ENCODE results near the gene PAK6.

GRCh38 chr15:40287505-40287904, 48.6 kb downstream of the PAK6 start:
- TF ChIP-seq CTCF (IDR thresholded peaks at IDR 0.05) (no peak), POLR2A (IDR thresholded peaks at IDR 0.05) (no peak), POLR2AphosphoS5 (IDR thresholded peaks at IDR 0.05; ENCODE audit: insufficient read depth in 1 of 2, low read depth in 1 of 2) (no peak)

Measured in vagina (tissue), 2 donors.